GM12801 (cell line): ENCODE results near the gene SLC25A29.

Source experiments
- CTCF ChIP-seq: IDR thresholded peaks from one replicate; pipeline ENCODE4 v1.5.1; 2011; ENCODE audit warnings: control low read depth; ENCODE audit not compliant: insufficient read length; ENCODE audit errors: extremely low read depth

The SLC25A29 gene

GRCh38 chr14:100262545-100262944 is 43.7 kb downstream of the SLC25A29 start:
- TF ChIP-seq CTCF, result no peak

DNA sequence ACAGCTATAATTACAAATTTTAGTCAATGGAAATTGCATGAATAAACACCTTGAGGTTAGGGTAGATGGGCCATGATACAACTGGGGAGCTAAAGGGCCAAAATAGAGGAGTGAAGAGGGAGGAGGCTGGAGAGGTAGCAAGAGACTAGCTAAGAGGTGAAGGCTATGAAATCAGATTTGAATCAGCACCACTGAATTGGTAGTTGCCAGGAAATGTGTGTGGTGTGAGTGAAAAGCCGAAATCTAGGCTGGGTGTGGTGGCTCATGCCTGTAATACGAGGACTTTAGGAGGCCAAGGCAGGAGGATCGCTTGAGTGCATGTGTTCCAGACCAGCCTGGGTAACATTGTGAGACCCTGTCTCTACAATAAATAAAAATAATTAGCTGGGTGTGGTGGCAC is 44.6 kb downstream of the SLC25A29 start:
- TF ChIP-seq CTCF, result no peak

DNA sequence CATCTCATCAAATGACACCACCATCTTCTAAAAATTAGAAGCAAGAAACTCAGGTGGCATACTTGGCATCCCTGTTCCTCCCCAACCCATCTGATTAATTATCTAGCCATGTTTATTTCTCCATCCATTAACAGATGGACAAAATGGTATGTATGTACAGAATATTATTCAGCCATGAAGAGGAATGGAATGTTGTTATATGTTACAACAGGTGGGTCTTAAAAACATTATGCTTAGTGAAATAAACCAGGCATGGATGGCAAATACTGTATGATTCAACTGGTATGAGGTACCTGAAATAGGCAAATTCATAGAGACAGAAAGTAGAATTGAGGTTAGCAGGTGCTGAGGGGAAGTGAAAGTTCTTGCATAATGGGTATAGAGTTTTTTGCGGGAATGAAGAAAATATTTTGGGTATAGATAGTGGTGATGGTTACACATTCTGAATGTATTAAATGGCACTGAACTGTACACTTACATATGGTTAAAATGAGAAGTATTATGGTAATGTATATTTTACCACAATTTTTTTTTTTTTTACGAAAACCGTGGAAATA is 49.8 kb downstream of the SLC25A29 start:
- TF ChIP-seq CTCF, result no peak

- no peak for TF ChIP-seq CTCF
Observed at GRCh38 chr14:100252684-100253083, 53.6 kb downstream of the SLC25A29 start.

- TF ChIP-seq CTCF, result no peak
Observed at GRCh38 chr14:100250732-100251465, 55.3 kb downstream of the SLC25A29 start.

GRCh38 chr14:100246809-100247428 is 59.3 kb downstream of the SLC25A29 start:
- TF ChIP-seq CTCF, result no peak

- no peak for TF ChIP-seq CTCF
Observed at GRCh38 chr14:100243020-100243419, 63.2 kb downstream of the SLC25A29 start.
